Activated gamma-delta T cell (primary cell): ENCODE data around the gene CCDC34.

Experiments used
- DNase-seq: peaks from one replicate; lab custom pipeline; 2025; lab: John Stamatoyannopoulos, UW

The CCDC34 gene

GRCh38 chr11:27290261-27291050 lies 72.6 kb downstream of the CCDC34 start:
- DNase-seq: no peak
